ES-I3 (cell line): ENCODE results near the gene FGF22.

Experiments
- H3K36me3 ChIP-seq: 2 replicates; pipeline ENCODE4 v1.6.1; 2013; ENCODE audit warnings: mild to moderate bottlenecking, low read length, control low read depth, moderate library complexity; ENCODE audit not compliant: insufficient read depth
- H3K4me1 ChIP-seq: 2 replicates; pipeline ENCODE4 v1.6.1; 2013; ENCODE audit warnings: mild to moderate bottlenecking, control low read depth, low read length; ENCODE audit not compliant: insufficient read depth
- H3K9ac ChIP-seq: 2 replicates; pipeline ENCODE4 v1.6.1; 2013; ENCODE audit warnings: low read depth, mild to moderate bottlenecking, low read length, moderate library complexity
- H3K9me3 ChIP-seq: 2 replicates; pipeline ENCODE4 v1.6.1; 2013; ENCODE audit warnings: mild to moderate bottlenecking, low read length, moderate library complexity; ENCODE audit not compliant: control insufficient read depth, insufficient read depth

FGF22 gene

DNA sequence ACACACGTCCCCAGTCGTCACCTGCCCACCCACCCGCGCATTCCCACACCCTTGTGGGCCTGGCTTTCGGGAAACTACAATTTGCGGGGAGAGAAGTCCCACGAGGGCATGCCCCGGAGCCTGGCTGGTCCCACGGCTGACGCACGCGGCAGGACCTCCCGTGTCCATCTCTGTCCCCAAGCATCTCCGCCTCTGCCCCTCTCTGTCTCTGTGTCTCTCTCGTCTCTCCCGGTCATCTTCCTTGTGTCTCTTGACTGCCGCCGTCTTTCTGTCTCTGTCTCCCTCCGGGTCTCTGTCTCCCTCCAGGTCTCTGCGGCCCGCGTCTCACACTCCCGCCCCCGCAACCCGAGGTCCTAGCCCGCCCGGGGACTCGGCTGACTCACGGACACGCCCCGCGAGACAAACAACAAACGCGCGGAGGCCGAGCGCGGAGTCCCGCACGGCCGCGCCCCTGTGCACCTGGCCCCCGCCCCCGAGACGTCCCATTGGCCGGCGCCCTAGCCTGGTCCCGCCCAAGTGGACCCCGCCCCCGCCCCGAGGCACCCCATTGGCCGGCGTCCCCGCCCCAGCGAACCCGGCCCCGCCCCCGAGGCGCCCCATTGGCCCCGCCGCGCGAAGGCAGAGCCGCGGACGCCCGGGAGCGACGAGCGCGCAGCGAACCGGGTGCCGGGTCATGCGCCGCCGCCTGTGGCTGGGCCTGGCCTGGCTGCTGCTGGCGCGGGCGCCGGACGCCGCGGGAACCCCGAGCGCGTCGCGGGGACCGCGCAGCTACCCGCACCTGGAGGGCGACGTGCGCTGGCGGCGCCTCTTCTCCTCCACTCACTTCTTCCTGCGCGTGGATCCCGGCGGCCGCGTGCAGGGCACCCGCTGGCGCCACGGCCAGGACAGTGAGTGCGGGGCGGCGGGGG is at the start of gene FGF22:
TSS of gene FGF22 (plus strand) at position 627 of the 908 bp plus-strand sequence. CDS start at position 674, 47 bp downstream.
- Histone ChIP-seq H3K36me3 (no peaks in the 10 kb centered on the region), H3K9ac (peak within 1 kb of the TSS; percentile 68; the same call in 1 of the 2 replicates), H3K4me1 (no peaks in the 10 kb centered on the region)

DNA sequence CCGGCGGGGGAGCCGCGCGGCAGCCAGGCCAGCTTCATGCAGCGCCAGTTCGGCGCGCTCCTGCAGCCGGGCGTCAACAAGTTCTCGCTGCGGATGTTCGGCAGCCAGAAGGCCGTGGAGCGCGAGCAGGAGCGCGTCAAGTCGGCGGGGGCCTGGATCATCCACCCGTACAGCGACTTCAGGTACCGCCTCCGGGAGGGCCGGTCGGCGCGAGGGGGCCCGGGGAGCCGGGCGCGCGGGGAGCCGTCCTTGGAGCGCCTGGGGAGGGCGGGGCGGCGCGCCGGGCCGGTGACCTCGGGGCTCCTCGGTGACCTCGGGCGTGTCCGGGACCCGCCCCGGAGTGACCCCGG is 49.3 kb upstream of the FGF22 start:
- H3K9ac ChIP-seq, result peak overlapping the region; percentile 15; the same call in 1 of the 2 replicates
- H3K9me3 ChIP-seq, result no peaks in the 10 kb centered on the region
- peaks cover 3% of the 10 kb centered on the region; the same call in 1 of the 2 replicates for H3K4me1 ChIP-seq
- no peaks in the 10 kb centered on the region for H3K36me3 ChIP-seq

More for the DNA sequence above, at the start of gene FGF22:
- H3K9me3 ChIP-seq, result no peaks in the 10 kb centered on the region

DNA sequence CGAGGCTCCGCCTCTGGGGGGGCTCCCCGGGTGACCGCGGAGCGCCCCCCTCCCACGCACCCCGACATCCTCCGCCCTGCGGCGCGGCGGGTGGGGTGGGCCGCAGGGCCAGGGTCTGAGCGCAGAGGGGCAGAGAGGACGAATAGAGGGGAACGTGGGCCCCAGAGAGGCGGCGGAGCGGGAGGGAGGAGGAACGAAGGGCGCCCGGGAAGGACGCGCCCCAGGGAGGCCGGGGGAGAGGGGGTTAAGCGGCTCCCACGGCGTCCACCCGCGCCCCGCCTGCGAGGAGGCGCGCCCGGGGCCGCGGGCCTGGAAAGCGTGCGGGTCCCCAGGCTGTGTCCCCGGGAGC is 49.0 kb upstream of the FGF22 start:
- H3K4me1 ChIP-seq, result peaks cover 3% of the 10 kb centered on the region; the same call in 1 of the 2 replicates
- H3K9ac ChIP-seq, result no peak overlapping the region; the same call in 1 of the 2 replicates
- no peaks in the 10 kb centered on the region for H3K9me3 ChIP-seq
- H3K36me3 ChIP-seq, result no peaks in the 10 kb centered on the region

DNA sequence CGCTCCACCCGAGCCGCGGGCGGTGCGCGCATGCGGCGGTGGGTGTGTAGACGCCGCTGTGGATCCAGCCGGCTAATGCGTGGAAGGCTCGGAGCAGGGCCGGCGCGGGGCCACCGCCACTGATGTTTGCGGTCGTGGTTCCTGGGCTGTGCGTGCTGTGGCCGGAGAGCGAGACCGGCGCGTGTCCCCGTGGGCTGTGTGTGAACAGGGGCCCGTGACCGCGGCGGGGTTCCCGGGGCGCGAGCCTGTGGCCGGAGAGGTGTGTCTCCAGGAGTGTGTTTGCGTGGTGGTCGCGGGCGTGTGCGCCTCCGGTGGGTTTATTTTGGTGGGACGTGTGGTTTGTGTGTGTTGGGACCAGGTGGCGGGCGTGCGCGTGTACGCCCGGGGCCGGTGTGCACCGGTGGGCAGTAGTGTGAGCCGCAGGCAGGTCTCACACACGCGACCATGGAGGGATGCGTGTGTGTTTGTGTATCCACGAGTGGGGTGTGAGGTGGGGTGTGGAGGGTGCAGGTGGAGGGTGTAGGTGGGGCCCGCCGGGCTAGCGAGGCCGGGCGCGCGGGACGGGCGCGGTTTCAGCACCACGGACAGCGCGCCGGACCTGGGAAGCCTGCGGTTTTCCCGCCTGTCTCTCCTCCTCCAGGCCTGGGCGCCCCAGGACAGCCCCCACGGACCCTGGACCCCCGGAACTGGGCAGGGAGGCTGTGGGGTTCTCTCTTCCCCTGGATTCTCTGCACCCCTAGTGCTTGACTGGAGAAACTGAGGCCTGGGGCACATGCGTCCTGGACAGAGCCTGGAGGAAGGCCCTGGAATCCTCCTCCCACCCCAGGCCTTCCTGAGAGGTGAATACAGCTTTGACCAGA is 48.4 kb upstream of the FGF22 start:
- H3K9me3 ChIP-seq, result no peaks in the 10 kb centered on the region
- H3K36me3 ChIP-seq, result no peaks in the 10 kb centered on the region
- no peak overlapping the region; the same call in 1 of the 2 replicates for H3K9ac ChIP-seq
- H3K4me1 ChIP-seq, result peaks cover 3% of the 10 kb centered on the region; the same call in 1 of the 2 replicates

DNA sequence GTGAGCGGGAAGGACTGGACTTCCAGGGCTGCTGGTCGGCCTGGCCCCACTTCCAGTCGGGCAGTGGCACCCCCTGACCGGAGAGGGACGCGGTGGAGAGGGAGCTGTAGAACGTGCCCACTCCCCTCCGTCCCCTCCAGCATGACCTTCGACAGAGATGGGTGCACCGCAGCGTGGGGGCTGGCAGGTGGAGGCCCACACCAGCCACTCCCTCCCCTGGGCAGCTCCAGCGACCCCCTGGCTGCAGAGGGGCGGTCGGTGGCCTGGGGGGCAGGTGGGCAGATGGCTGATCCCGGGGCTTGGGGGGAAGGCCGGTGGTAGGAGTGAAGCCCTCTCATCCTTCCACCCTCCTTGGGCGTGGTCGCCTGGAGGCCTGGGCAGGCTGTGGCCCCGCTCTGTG is 47.6 kb upstream of the FGF22 start:
- no peaks in the 10 kb centered on the region for H3K36me3 ChIP-seq
- H3K9ac ChIP-seq, result no peak overlapping the region
- no peaks in the 10 kb centered on the region for H3K9me3 ChIP-seq
- H3K4me1 ChIP-seq, result peaks cover 3% of the 10 kb centered on the region; the same call in 1 of the 2 replicates

DNA sequence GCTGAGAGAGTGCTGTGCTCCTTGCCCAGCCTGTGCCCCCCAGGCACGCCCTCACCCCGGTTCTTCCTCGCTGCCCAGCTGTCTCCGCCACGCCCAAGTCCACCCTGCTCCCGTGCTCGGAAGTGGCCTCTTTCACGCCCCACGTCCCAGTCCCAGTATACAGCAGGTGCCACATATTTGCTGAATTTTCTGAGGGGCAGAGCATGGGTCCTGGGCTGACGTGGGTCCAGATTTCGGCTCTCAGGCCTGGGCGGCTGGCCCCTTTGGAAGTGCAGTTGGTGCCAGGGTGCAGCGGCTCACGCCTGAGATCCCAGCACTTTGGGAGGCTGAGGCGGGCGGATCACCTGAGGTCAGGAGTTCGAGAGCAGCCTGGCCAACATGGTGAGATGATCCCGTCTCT is 46.6 kb upstream of the FGF22 start:
- no peaks in the 10 kb centered on the region for H3K9me3 ChIP-seq
- H3K36me3 ChIP-seq, result no peaks in the 10 kb centered on the region
- peaks cover 3% of the 10 kb centered on the region; the same call in 1 of the 2 replicates for H3K4me1 ChIP-seq
- no peak overlapping the region for H3K9ac ChIP-seq

DNA sequence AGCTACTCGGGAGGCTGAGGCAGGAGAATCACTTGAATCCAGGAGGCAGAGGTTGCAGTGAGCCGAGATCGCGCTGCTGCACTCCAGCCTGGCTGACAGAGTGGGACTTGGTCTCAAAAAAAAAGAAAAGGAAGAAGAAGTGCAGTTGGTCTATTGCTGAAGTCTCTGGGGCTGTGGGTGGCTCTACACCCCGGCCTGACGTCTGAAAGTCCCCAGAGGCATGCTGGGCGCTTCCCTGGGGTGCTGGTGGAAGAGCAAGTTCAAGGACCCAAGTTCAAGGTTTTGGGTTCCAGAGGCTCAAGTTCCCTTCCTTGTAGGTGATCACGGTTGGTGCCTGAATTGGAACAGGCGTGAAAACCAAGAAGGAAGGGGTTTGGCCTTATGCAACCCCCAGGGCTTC is 46.2 kb upstream of the FGF22 start:
- no peaks in the 10 kb centered on the region for H3K9me3 ChIP-seq
- no peaks in the 10 kb centered on the region for H3K36me3 ChIP-seq
- no peak overlapping the region for H3K9ac ChIP-seq
- H3K4me1 ChIP-seq, result peaks cover 3% of the 10 kb centered on the region; the same call in 1 of the 2 replicates

DNA sequence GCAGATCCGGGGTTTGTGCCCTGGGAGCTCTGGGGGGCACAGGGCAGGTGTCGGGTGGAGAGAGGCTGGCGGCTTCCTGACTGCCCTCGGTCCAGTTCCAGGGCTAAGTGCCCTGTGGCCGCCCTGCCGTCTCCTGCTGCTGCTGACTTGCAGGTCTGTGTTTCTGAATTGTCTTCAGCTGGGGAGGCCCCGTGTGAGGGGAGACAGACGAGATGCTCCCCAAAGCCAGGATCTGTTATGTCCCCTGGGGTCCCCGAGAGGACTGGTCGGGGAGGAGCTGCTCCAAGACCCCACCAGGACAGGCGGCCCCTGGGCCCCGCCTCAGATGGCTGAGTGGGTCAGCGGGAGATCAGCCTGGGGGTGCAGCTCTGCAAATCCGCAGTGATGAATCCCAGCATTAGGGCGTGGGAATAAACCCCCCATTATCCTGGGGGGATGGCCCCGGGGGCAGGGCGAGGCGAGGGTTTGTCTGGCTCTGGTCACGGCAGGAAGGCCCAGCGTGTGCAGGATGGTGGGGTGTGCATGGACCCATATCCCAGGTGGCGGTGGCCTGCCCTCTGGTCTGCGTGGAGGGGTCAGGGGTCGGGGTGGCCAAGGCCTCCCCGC is 45.3 kb upstream of the FGF22 start:
- Histone ChIP-seq H3K9ac (no peak overlapping the region), H3K4me1 (no peaks in the 10 kb centered on the region)

DNA sequence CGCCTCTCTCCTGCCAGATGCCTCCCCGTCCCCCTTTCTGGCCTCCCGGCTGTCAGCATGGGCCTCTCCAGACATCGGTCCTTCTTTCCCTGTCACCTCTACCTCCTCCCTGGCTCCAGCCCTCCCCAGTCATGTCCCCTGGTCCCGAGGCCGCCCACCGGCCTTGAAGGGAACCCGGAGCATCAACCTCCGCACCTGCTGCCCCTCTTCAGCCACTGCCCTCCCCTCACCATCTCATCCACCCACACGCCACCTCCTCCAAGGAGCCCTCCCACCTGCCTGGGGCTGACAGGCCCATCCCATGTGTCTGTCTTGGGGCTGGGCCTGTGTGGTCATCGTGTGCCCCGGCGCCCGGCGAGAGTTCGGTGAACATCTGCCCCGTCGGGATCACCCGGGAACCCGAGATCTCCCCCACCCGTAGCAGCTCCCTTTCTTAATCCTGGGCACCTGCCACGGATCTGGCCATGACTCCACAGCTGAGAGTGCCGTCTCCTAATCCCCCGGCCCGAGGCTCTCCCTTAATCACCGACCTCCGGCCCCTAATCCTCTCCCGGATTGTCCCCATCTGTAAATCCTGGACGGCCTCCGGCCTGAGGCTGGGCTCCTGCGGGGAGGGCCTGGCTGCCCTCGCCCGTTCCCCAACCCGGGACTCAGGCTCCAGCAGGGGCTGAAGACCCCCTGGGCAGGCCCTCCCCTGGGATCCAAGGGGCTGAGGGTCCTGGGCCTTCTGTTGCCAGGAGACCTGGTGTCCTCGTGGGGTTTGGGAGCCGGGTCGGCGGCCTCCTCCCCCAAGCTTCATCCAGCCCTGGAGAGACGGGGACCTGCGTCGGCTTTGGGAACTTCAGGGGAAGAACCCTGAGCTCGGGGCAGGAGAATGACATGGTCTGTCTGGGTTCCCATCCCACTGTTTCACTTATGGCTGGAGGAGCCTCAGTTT is 44.1 kb upstream of the FGF22 start:
- H3K36me3 ChIP-seq, result no peaks in the 10 kb centered on the region
- H3K9me3 ChIP-seq, result no peaks in the 10 kb centered on the region
- no peak overlapping the region for H3K9ac ChIP-seq
- H3K4me1 ChIP-seq, result no peaks in the 10 kb centered on the region

More for the DNA sequence above, 45.3 kb upstream of the FGF22 start:
- H3K9me3 ChIP-seq, result no peaks in the 10 kb centered on the region
- H3K36me3 ChIP-seq, result no peaks in the 10 kb centered on the region

DNA sequence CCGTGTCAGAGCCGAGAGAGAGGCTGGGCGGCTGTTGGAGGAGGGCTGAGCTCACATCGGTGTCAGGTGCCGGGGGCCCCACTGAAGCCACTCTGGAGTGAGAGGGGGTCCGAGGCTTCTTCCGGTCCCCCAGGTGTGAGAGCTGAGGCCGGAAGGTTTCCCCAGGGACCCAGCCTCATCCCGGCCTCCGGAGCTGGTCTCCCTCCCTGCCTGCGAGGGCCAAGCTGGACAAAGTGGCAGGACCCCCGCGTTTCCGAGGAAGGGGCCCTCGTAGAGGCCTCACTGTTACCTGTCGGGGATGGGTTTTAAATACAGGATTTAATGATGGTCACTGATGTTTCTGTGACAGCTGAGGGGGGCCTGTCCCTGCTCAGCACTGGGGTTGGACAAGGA is 43.4 kb upstream of the FGF22 start:
- H3K9me3 ChIP-seq, result peaks cover 5% of the 10 kb centered on the region; the same call in 1 of the 2 replicates
- no peak overlapping the region for H3K9ac ChIP-seq
- no peaks in the 10 kb centered on the region for H3K4me1 ChIP-seq
- H3K36me3 ChIP-seq, result no peaks in the 10 kb centered on the region

DNA sequence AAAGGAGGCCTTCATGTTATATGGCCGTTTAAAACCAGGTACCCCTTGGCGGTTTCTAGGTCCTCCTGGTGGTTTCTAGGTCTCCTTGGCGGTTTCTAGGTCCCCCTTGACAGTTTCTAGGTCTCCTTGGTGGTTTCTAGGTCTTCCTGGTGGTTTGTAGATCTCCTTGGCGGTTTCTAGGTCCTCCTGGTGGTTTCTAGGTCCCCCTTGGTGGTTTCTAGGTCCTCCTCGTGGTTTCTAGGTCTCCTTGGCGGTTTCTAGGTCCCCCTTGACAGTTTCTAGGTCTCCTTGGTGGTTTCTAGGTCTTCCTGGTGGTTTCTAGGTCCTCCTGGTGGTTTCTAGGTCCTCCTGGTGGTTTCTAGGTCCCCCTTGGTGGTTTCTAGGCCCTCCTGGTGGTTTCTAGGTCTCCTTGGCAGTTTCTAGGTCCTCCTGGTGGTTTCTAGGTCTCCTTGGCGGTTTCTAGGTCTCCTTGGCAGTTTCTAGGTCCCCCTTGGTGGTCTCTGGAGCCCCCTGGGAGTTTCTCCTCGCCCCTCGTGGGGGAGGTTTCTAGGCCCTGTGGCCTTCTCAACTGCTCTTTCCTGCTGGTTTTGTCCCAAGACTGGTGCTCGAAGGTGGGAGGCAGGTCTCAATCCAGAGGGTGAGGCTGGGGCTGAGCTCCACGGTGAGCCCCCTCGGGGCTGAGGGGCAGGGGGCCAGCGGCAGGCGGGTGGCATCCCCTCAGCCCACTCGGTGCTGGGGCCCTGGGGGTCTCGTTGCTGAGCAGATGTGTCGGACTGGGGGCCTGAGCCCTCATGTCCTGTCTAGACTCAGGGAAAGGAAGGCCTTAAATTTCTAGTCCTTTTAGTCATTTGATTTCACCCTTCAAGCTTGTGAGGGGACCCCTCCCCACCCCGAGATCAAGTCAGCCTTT is 42.0 kb upstream of the FGF22 start:
- no peaks in the 10 kb centered on the region for H3K4me1 ChIP-seq
- H3K36me3 ChIP-seq, result no peaks in the 10 kb centered on the region
- no peak overlapping the region for H3K9ac ChIP-seq
- peaks cover 5% of the 10 kb centered on the region; the same call in 1 of the 2 replicates for H3K9me3 ChIP-seq

DNA sequence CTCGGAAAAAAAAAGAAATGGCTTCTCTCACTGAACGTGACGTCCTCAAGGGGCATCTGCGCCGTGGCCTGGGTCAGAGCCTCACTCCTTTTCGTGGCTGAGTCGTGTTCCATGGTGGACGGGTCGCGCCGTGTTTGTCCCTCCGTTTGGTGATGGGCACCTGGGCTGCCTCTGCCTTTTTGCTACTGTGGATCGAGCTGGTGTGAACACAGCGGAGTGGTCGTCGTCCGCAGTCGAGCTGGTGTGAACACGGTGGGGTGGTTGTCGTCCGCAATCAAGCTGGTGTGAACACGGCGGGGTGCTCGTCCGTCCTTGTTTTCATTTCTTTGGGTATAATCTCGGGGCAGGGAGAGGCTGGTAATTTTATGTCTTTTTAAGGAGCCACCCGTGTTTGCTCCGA is 38.4 kb upstream of the FGF22 start:
- Histone ChIP-seq H3K4me1 (no peaks in the 10 kb centered on the region), H3K36me3 (no peaks in the 10 kb centered on the region), H3K9ac (no peak overlapping the region), H3K9me3 (peaks cover 5% of the 10 kb centered on the region; the same call in 1 of the 2 replicates)
